ENCODE results near the gene ERI3.

DNA sequence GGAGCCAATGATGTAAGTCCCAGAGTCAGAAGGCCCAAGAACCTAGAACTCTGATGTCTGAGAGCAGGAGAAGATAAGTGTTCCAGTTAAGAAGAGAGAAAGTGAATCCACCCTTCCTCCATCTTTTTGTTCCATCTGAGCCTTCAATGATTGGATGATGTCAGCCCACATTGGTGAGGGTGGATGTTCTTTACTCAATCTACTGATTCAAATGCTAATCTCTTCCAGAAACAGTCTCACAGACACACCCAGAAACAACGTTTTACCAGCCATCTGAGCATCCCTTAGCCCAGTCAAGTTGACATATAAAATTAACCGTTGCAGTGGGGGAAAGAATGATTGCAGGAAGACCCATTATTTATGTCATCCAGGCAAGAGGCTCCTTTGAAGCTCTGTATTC is 33.5 kb upstream of the ERI3 start:
- no peak for TF ChIP-seq YY1 (IDR thresholded peaks at IDR 0.05; ENCODE audit: low read depth)
- TF ChIP-seq EP300 (IDR thresholded peaks at IDR 0.05; ENCODE audit: borderline replicate concordance), result no peak
- no peak for TF ChIP-seq CREB1 (IDR thresholded peaks at IDR 0.05; ENCODE audit: low read depth)
- TF ChIP-seq TAF1 (IDR thresholded peaks at IDR 0.05; ENCODE audit: low read depth), result no peak
- no peak for TF ChIP-seq RAD21 (IDR thresholded peaks at IDR 0.05; ENCODE audit: low read depth)

Measured in Ishikawa (cell line).